Lower leg skin (tissue), 4 donors: ENCODE measurements around the gene DNAH8. TPM values are rescaled to one million over a fixed set of nuclear protein-coding genes. Genes with fewer than 3 reads are reported as not detected.

ENCODE experiments used
- DNase-seq, 2 donors: peaks; one replicate each; pipeline ENCODE4 v3.0.0-alpha.2; 2019; ENCODE audit warnings: low spot score in 2 of 2
- H3K4me3 ChIP-seq: fragments of 200-600 bp; sonication (generic); 2 replicates; pipeline ENCODE4 v1.5.1; 2017; ENCODE audit warnings: mild to moderate bottlenecking, low read depth; ENCODE audit not compliant: poor library complexity, severe bottlenecking
- POLR2A ChIP-seq, 2 donors: fragments of 450-650 bp; IDR thresholded peaks; one replicate each; pipeline ENCODE4 v1.6.1; 2016 to 2017; ENCODE audit warnings: antibody characterized with exemption in 2 of 2, mild to moderate bottlenecking in 1 of 2, moderate library complexity in 1 of 2
- WGBS, 2 donors: methylation state at CpG; one replicate each; pipeline ENCODE4 v1.1.5; 2018; 5-methylcytosine and 5-hydroxymethylcytosine counted together
- intact Hi-C: fragments of 100-400 bp; cut with DNase I; formaldehyde crosslinking; loops from one replicate; pipeline ENCODE4 v1.15.0; 2023; ENCODE audit warnings: low total_unique reads
- total RNA-seq, 4 donors: library from RNA; depleted of rRNA; stranded (reverse); fragments of >200 nt; gene quantifications; one replicate each; pipeline ENCODE4 v1.1.0, GENCODE V29; 2016
- TF ChIP-seq, protein P1 (sequence below), 3 donors: fragments of 450-650 bp; IDR thresholded peaks; one replicate each; pipeline ENCODE4 v1.5.1; 2016; ENCODE audit warnings: antibody characterized with exemption in 3 of 3, mild to moderate bottlenecking in 3 of 3, moderate library complexity in 2 of 3

The DNAH8 gene
- total RNA-seq, 4 donors from 2014 or later = 0.02 to 0.19 (median 0.08) TPM

DNA sequence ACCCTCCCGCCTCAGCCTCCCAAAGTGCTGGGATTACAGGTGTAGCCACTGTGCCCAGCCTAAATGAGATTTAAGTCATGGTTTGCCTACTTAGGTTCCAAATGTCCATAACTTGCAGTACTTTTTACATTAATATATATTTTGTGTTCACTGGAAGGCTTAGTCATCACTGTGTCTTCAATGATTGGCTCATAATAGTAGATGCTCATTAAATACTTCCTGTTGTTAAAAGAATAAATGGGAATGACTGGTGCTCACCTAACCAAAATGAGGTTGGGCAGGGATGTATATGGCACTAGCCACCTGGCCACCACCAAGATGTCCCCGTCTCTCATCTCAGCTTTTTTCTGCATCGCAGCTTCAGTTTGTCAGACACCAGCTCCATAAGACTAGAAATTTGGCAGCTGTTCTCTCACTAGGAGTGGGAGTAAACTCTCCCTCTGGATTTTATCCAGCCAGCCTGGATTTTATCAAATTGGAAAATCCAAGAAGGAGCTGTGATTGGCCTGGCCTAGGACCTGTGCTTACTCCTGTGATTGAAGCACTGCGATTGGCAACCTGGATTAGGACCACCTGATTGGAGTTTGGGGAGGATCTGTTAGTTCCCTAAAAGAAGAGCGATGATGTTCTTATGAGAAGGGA, 11.0 kb upstream of the DNAH8 start:
- H3K4me3 ChIP-seq = no peak overlapping the region
- 85 to 92% methylated on average over 5 of the region's 5 CpGs for WGBS, 2 donors
- DNase-seq = no peak
- intact Hi-C loops = no loop called here
- TF ChIP-seq, protein P1, sequence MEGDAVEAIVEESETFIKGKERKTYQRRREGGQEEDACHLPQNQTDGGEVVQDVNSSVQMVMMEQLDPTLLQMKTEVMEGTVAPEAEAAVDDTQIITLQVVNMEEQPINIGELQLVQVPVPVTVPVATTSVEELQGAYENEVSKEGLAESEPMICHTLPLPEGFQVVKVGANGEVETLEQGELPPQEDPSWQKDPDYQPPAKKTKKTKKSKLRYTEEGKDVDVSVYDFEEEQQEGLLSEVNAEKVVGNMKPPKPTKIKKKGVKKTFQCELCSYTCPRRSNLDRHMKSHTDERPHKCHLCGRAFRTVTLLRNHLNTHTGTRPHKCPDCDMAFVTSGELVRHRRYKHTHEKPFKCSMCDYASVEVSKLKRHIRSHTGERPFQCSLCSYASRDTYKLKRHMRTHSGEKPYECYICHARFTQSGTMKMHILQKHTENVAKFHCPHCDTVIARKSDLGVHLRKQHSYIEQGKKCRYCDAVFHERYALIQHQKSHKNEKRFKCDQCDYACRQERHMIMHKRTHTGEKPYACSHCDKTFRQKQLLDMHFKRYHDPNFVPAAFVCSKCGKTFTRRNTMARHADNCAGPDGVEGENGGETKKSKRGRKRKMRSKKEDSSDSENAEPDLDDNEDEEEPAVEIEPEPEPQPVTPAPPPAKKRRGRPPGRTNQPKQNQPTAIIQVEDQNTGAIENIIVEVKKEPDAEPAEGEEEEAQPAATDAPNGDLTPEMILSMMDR (IDR thresholded peaks at IDR 0.05) = no peak
- no peak for TF ChIP-seq POLR2A (IDR thresholded peaks at IDR 0.05)

DNA sequence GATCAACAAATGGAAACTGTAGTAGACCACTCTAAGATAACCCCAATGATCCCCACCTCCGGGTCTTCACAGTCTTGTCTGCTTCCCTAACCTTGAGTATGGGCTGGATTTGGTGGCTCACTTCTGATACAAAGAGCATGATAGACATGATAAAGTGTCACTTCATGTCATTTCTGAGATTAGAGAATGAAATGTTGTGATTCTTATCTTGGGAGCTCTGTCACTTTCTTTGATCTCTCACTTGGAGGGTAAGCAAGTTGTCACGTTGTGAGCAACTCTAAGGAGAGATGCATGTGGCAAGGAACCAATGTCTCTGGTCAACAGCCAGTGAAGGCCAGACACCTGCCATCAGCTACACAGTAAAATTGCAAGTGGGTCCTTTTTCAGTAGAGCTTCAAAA, 9.2 kb upstream of the DNAH8 start:
- TF ChIP-seq, protein P1 (IDR thresholded peaks at IDR 0.05) = no peak
- TF ChIP-seq POLR2A (IDR thresholded peaks at IDR 0.05) = no peak
- 67 to 75% methylated on average over 2 of the region's 2 CpGs for WGBS, 2 donors
- no peak overlapping the region for H3K4me3 ChIP-seq
- no peak for DNase-seq
- intact Hi-C loops = no loop called here

DNA sequence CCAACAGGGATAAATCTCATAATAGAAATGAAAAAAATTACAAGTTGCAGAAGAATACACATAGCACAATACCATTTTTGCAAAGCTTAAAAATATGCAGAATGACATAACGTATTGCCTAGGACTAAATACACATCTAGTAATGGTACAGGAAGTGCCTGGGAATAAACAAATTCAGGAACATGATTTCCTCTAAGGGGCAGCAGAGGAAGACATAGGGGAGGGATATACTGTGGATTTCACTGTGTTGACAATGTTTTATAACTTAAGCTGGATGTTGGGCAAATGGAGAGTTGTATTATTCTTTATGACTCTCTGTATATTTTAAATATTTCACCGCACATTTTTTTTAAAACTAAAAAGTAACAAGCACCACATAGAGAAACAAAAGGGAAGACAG, 6.6 kb upstream of the DNAH8 start:
- H3K4me3 ChIP-seq = no peak overlapping the region
- intact Hi-C loops = no loop called here
- no peak for TF ChIP-seq POLR2A (IDR thresholded peaks at IDR 0.05)
- TF ChIP-seq, protein P1 (IDR thresholded peaks at IDR 0.05) = no peak
- no peak for DNase-seq
- WGBS, 2 donors = 60 to 63% methylated on average over 2 of the region's 2 CpGs

DNA sequence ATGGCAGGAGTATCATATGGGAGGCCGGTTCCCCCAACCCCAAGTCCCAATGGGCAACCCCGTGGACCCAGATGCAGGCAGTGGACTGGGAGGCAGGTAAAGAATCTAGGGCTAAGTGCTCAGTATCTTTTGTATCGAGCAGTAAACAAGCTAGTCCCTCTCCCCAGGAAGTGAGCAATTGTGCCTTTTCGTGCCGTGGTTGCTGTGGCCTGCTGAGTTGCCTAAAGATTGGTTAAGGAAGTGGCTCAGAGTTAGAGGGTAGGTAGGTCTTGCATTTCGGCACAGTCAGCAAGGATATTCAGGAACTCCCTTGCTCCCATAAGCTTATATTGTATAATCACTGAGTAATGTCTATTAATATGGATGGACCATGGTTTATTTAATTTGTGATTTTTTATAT, 1.3 kb upstream of the DNAH8 start:
- no peak for DNase-seq
- intact Hi-C loops = no loop called here
- no peak overlapping the region for H3K4me3 ChIP-seq
- no peak for TF ChIP-seq POLR2A (IDR thresholded peaks at IDR 0.05)
- TF ChIP-seq, protein P1 (IDR thresholded peaks at IDR 0.05) = no peak
- WGBS, 2 donors = 70 to 75% methylated on average over 6 of the region's 6 CpGs

DNA sequence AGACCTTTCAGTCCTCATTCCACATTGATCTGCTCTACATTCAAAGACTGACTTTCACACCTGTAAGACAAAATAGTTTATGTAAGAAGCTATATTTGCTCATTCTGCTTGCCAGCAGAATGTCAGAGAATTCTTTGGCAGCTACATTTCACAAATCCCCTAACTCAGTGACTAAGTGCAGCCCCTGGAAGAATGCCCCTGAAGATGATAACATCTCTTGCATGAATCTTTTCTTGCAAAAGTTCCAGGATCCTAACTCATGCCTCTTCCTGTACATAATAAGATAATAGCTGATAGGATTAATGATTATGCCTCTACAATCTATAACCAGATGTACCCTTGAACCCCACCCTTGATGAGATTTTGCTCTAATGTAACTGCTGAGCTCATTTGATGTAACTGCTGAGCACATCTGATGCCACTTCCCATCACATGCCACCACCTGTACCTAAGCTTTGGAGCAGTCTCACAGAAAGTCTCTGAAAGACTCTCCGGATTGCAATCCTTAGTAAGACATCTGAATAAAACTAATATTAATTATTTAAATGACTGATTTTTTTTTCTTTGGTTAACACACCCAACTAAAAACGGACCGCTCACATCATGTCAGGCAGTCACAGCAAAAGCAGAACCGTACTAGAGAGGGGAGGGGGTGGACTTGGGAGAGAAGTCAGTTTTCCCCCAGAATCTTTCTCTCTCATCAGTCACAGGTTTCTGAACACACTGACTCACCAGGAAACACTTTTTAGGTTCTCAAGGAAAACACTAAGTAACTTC, 684 bp upstream of the DNAH8 start:
- H3K4me3 ChIP-seq = no peak overlapping the region
- no peak for TF ChIP-seq POLR2A (IDR thresholded peaks at IDR 0.05)
- TF ChIP-seq, protein P1 (IDR thresholded peaks at IDR 0.05) = no peak
- DNase-seq = no peak
- intact Hi-C loops = no loop called here
- whole genome bisulfite sequencing, 2 donors = 25 to 29% methylated on average over 4 of the region's 4 CpGs
